GM19328 (cell line): ENCODE measurements around the gene MCM5.
"Not testable (repeated sequence)": the region's sequence is repeated elsewhere in the genome, so short reads cannot be mapped to it uniquely, and the experiment has no call there.

Source experiments
- ATAC-seq: cut with Tn5 transposase; IDR thresholded peaks from one replicate; pipeline ENCODE4 v1.9.1; 2021; ENCODE audit warnings: mild to moderate bottlenecking, moderate library complexity; ENCODE audit not compliant: unreplicated experiment

Gene MCM5

GRCh38 chr22:35399678-35400500 is at the start of gene MCM5:
Gene MCM5, plus strand, starts transcription at chr22:35400140. Its CDS starts 299 bp downstream, at chr22:35400439.
- ATAC-seq: peak; percentile 97

- ATAC-seq: peak; percentile 74
These were observed 49.1 kb upstream of the MCM5 start for GRCh38 chr22:35350539-35351503.

GRCh38 chr22:35352214-35353111 is 47.5 kb upstream of the MCM5 start:
- no peak for ATAC-seq

GRCh38 chr22:35353318-35353717 is 46.6 kb upstream of the MCM5 start:
- no peak for ATAC-seq

GRCh38 chr22:35354068-35354467 is 45.9 kb upstream of the MCM5 start:
- ATAC-seq: no peak

- no peak for ATAC-seq
These were observed 41.9 kb upstream of the MCM5 start for GRCh38 chr22:35357883-35358621.

GRCh38 chr22:35359380-35360065 is 40.4 kb upstream of the MCM5 start:
- ATAC-seq: no peak

GRCh38 chr22:35361001-35361558 is 38.9 kb upstream of the MCM5 start:
- ATAC-seq: no peak

- ATAC-seq: no peak
These were observed 36.3 kb upstream of the MCM5 start for GRCh38 chr22:35363566-35364086.

- ATAC-seq: not testable (repeated sequence)
These were observed 35.7 kb upstream of the MCM5 start for GRCh38 chr22:35364230-35364629.

GRCh38 chr22:35367331-35367886 is 32.5 kb upstream of the MCM5 start:
- ATAC-seq: no peak

GRCh38 chr22:35368386-35368785 is 31.6 kb upstream of the MCM5 start:
- ATAC-seq: no peak

- no peak for ATAC-seq
These were observed 29.9 kb upstream of the MCM5 start for GRCh38 chr22:35369996-35370395.

GRCh38 chr22:35373781-35374180 is 26.2 kb upstream of the MCM5 start:
- ATAC-seq: no peak

- ATAC-seq: no peak
These were observed 24.9 kb upstream of the MCM5 start for GRCh38 chr22:35375031-35375430.

GRCh38 chr22:35375526-35375925 is 24.4 kb upstream of the MCM5 start:
- ATAC-seq: no peak

- ATAC-seq: no peak
These were observed 23.0 kb upstream of the MCM5 start for GRCh38 chr22:35376728-35377472.

GRCh38 chr22:35377735-35378134 is 22.2 kb upstream of the MCM5 start:
- ATAC-seq: no peak
